Measurements from ENCODE around the gene TAB2. TPM values are rescaled to one million over a fixed set of nuclear protein-coding genes. Genes with fewer than 3 reads are reported as not detected.

TAB2 gene
- total and polyA plus RNA-seq, 9 of the 15 experiments (the other 6 are each of a cell fraction or from before 2014, with no cell fraction given), result 9.1 to 38.3 (median 18.6) TPM

GRCh38 chr6:149314325-149314905, 3.1 kb upstream of the TAB2 start (continued):
- TF ChIP-seq NRF1 (conservative IDR thresholded peaks at IDR 0.05 in 1 of 2, IDR thresholded peaks at IDR 0.05 in 1 of 2) (no peak), TCF7 (IDR thresholded peaks at IDR 0.05; ENCODE audit: borderline replicate concordance) (no peak), ZNF324 (CRISPR knock-in tag; IDR thresholded peaks at IDR 0.05) (no peak), ZHX1 (conservative IDR thresholded peaks at IDR 0.05; ENCODE audit: low read length) (no peak), ZNF217 (CRISPR knock-in tag; IDR thresholded peaks at IDR 0.05) (no peak), ZNF143 (CRISPR knock-in tag; IDR thresholded peaks at IDR 0.05) (no peak), PRMT5 (CRISPR knock-in tag; IDR thresholded peaks at IDR 0.05) (no peak), ZNF592 (IDR thresholded peaks at IDR 0.05) (no peak), PCBP2 (IDR thresholded peaks at IDR 0.05; ENCODE audit: low read depth, low read length, poor library complexity, severe bottlenecking) (no peak), CHCHD3 (CRISPR knock-in tag; IDR thresholded peaks at IDR 0.05) (no peak), NONO (IDR thresholded peaks at IDR 0.05; ENCODE audit: low read depth in 2 of 2, low read length in 1 of 2) (no peak), ETV6 (IDR thresholded peaks at IDR 0.05; ENCODE audit: borderline replicate concordance in 1 of 2, low read depth in 2 of 2, low read length in 1 of 2) (no peak), ETV6 (CRISPR knock-in tag; IDR thresholded peaks at IDR 0.05; ENCODE audit: borderline replicate concordance) (no peak), LEF1 (IDR thresholded peaks at IDR 0.05) (no peak), ZBTB5 (IDR thresholded peaks at IDR 0.05) (no peak), ZZZ3 (IDR thresholded peaks at IDR 0.05) (no peak)
